ENCODE data around the gene ZNF354C.
"Not testable (repeated sequence)": the region's sequence is repeated elsewhere in the genome, so short reads cannot be mapped to it uniquely, and the experiment has no call there.

ZNF354C gene
- total RNA-seq: 7.5 to 31.3 reads per million in 2 donors

DNA sequence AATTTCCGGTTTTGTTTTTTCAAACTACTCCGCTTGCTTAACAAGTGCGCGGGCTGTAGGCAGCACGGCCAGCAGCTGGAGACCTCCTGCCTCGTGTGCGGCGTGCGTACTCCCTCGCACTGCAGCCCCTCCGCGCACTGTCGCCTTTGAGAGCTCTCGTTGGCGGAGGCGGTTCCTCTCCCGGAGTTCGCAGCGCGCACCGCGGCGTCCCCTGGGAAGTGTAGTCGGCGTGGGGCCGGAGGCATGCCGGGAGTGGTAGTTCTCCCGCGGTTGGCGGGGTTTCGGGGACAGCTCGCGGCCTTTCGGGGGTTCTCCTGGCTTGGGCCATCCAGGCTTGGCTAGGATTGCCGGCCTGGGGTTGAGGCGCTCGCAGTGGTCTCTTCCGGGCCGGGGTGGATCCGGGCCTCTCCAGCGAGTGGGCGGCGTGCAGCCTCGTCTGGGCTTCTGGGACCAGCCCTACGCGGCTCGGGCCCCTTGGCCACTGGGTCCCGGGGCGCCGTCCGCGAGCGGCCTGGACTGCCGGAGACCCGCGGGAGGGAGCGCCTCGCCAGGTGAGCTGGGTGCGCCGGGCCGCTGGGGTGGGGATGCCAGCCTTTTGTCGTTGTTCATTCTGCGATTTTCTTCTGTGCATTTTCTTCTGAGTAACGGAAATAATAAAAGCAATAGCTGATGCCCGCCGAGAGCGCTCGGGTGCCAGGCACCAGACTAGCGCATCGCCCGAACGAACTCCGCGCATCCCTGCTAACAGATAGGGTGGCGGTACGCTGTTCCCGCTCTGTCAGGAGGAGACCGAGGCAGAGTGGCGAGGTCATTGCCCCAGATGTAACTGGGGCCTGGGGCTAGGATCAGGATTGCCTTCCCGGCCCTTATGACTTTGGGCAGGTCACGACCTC is at the start of gene ZNF354C:
Gene ZNF354C (plus strand): TSS at position 258 of the 893 bp plus-strand sequence. CDS start 1,696 bp downstream, outside the sequence.
- DNase-seq: peak; percentile 74

DNA sequence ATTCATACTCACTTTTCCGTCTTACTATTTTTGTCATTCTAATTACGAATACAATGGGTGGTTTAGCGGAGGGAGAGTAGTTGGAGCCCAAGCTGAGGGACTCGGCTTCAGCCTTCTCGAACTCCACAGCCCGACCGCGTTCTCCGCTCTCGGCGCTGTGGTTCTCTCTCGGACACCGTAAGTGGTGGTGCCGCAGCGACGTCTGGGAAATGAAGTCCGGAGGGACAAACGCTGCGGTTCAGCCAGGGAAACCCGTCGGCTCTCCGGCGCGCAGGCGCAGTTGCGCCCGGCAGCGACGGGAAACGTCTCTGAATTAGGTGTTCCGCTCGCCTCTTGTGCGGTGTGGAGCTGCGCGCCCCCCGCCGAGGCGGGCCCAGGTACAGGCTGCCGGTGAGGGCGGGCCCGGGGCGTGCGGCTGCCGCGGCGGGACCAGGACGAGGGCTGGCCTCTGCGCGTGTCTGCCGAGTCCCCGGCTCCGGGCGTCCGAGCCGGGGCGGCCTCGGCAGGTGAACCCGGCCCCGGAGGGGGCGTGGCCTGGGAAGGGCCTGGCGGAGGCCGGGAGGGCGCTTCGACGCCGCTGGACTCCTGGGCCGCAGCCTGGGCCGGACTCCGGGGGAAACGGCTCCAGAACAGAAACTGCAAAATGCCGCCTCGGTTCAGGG is 36.5 kb upstream of the ZNF354C start, which contains the start of gene ZNF879:
Gene ZNF879 (plus strand): TSS at position 277 of the 662 bp plus-strand sequence. CDS start 1,201 bp downstream, outside the sequence.
- peak; percentile 89 for DNase-seq

DNA sequence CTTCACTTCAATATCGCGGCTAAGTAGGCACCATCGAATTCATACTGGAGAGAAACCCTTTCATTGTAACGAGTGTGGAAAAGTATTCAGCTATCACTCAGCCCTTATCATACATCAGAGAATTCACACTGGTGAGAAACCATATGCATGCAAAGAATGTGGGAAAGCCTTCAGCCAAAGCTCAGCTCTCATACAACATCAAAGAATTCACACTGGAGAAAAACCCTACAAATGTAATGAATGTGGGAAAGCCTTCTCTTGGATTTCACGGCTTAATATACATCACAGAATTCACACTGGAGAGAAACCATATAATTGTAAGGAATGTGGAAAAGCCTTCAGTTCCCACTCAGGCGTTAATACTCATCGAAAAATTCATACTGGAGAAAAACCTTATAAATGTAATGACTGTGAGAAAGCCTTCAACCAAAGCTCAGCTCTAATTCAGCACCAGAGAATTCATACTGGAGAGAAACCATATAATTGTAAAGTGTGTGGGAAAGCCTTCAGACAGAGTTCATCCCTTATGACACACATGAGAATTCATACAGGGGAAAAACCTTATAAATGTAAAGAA is 27.1 kb upstream of the ZNF354C start:
- DNase-seq: no peak

DNA sequence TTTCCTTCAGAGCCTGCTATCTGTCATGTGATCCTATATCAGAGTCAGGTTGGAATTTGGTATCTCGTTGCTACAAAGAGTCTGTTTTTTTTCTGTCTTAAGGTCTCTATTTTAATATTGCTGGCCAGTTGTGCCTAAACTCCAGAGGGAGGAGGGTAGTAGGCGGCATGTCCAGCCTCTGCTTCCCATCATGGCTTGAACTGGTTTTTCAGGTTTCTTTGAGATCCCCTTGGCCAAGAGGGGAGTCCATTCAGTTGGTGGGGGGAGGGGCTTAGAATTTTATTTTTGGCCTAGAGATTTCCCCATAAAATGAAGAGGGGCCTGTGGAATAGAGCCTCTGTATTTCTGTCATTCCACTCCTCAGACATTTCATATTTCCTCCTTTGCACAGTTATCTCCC is 15.4 kb upstream of the ZNF354C start:
- no peak for DNase-seq

DNA sequence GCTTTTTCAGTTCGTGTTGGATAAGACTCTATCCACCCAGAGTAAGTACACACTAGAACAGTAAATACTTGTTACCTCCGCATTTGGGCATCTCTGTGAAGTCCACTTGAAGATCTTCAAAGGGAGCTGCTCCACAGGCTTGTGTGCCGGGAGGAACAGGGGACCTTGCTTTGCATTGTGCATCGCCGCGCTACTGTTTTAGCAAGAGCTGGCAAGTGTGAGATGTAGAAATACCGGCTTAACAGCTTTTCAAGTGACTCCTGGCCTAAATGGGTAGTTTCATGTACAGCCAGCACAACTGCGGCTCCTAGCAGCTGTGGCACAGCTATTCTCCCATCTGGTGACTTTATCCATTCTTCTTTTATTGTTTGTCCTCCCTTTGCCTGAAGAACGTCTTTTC is 8.4 kb upstream of the ZNF354C start:
- no peak for DNase-seq

DNA sequence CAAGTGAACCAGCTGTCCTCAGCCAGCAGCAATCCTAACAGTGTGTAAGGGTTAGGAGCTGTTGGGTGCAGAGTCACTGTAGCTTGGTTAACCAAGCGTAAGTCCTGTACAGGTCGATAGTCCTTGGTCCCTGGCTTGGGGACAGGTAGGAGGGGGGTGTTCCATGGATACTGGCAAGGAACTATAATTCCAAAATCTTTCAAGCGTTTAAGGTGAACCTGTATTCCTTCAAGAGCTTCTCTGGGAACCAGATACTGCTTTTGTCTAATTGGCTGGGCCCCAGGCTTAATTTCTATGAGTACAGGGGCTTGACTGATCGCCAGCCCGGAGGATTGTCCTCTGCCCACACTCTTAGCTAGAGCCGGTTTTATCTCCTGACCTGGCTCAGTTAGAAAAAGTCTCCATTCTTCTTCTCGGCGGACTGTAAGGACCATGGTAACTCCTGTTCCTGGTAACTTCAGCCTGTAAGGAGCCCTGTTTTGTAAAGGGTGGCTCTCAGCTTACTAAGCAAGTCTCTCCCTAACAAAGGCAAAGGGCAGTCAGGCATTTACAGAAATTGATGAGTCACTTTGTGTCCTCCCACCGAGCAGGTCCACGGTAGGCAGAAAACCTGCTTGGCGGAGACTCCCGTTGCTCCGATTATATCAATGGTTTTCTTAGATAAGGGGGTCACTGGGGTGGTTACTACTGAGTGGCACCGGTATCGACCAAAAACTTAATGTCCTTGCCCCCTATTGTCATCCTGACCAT is 6.0 kb upstream of the ZNF354C start:
- no peak for DNase-seq

DNA sequence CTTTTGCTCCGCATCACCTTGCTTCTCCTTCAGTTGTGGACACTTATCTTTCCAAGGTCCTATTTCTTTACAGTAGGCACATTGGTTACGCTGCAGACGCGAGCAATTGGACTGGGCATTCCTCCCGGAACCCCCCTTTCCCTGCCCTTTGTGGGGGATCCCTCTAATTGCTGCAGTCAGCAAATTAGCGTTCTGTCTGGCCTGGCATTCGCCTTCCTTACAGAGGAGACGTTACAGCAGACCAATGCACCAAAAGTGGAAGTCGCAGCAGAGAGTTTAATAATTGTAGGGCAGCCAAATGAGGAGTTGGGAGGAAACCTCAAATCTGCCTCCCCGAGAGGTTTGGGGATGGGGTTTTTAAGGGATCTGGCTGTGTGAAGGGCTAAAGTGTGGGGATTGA is 5.3 kb upstream of the ZNF354C start:
- DNase-seq: no peak

DNA sequence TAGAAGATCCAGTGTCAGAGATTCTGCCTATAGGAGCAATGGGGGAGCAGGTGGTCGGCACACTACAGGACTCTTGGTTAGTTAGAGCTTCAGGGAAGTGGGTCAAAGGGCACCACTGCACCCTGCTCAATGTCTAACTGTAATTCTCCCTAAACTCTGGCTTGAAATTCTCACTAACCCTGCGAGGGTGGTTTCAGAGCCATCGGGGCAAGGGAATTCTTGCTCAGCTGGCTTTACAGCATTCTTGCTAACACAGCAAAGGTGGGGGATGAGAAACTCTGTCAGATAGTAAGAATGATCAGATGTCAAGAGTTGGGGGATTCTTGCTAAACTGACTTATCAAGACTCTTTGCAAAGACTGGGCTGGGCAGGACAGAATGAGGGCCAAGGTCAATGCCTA is 4.7 kb upstream of the ZNF354C start:
- DNase-seq: no peak

DNA sequence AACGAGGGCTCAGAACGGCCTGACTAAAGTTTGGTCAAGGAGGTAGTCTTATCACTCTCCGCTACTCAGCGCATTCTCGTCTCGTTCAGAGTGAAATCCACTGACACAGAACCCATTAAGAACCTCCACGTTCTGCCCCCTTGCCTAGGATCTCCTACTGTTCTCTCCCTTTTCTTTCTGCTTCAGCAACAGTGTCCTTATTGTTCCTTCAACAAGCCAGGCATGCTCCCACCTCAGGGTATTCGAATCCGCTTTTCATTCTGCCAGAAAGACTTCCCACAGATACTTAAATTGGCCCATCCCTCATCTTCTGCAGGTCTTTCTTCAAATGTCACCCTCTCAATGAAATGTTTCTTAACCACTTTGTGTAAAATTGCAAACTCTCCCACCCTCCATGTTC is 4.3 kb upstream of the ZNF354C start:
- no peak for DNase-seq

DNA sequence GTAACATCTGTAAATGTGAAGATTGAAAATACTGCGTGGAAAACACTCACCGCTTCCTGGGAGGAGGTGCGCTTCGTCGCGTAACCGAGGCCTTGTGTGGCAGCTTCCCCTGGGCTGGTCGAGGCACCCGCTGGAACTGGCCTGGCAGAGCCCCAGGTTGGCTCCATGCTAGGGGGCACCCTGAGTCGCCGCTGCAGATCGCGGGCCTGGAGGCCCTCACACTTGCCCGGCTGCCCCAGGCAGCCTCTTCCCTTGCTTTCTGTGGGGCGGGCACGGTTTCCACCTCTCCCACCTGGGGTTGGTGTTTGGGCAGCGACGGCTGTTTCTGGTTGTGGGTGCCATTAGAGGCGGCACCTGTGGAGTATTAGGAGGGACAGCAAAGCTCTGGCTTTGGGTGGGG is 852 bp downstream of the ZNF354C start:
- no peak for DNase-seq

DNA sequence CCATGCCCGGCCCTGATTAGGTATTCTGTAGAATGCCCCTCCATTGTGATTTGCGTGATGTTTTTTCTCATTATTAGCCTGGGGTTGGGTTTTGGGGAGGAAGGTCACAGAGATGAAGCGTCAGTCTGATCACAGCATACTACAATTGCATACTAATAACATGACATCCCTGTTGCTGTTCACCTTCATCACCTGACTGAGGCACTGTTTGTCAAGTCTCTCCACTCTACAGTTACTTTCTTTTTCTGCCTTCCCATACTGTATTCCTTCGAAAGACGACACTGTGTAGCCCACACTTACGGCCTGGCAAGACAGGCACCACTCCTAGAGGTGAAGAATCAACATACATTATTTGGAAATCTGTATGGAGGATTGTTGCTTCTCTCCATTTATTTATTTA is 5.5 kb downstream of the ZNF354C start:
- no peak for DNase-seq

DNA sequence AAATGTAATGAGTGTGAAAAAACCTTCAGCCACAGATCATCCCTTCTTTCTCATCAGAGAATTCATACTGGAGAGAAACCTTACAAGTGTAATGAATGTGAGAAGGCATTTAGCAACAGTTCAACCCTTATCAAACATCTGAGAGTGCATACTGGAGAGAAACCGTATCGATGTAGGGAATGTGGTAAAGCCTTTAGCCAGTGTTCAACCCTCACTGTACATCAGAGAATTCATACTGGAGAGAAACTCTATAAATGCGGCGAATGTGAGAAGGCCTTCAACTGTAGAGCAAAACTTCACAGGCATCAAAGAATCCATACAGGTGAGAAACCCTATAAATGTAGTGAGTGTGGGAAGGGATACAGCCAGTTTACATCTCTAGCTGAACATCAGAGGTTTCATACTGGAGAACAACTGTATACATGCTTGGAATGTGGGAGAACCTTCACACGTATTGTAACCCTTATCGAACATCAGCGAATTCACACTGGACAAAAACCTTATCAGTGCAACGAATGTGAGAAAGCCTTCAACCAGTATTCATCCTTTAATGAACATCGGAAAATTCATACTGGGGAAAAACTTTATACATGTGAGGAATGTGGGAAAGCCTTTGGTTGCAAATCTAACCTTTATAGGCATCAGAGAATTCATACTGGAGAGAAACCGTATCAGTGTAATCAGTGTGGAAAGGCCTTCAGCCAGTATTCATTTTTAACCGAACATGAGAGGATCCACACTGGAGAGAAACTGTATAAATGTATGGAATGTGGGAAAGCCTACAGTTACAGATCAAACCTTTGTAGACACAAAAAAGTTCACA is 19.2 kb downstream of the ZNF354C start:
- DNase-seq: no peak

DNA sequence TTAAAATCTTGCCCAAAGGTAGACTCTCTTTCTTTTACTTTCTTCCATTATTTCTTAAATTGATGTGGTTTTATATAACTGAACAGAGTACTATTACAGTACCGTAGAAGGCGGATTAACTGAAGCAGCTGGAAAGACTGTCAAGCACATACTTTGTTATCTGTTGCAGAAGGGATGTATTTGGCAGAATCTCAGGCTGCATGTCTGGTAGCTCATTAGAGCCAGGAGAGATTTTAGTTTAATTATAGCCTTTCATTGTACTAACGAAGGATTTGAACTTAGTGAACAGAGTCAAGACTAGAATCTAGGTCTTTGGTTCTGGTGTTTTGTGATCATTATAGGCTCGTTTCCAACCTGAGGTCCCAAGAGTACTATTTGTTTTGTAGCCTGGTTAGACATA is 20.6 kb downstream of the ZNF354C start:
- DNase-seq: no peak

DNA sequence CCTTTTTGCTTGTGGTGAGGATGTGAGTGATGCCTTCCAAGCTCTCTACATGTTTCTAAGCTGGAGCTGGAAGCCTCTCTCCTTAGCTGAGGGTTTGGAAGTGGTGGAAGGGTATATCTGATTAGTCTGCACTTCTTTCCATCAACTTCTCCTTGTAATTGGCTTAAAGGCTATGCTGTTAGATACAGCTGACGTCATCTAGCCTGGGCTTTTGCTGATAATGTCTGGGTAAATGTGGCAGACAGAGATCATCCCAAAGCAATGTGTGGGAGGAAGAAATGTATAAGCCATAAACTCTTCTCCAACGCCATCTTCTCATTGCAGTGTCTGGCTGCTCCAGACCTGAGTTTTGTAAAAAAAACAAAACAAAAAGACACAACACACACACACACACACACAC is 29.3 kb downstream of the ZNF354C start:
- DNase-seq: no peak

DNA sequence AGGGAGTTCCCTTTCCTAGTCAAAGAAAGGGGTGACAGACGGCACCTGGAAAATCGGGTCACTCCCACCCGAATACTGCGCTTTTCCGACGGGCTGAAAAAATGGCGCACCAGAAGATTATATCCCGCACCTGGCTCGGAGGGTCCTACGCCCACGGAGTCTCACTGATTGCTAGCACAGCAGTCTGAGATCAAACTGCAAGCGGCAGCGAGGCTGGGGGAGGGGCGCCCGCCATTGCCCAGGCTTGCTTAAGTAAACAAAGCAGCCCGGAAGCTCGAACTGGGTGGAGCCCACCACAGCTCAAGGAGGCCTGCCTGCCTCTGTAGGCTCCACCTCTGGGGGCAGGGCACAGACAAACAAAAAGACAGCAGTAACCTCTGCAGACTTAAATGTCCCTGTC is 41.1 kb downstream of the ZNF354C start:
- DNase-seq: not testable (repeated sequence)

DNA sequence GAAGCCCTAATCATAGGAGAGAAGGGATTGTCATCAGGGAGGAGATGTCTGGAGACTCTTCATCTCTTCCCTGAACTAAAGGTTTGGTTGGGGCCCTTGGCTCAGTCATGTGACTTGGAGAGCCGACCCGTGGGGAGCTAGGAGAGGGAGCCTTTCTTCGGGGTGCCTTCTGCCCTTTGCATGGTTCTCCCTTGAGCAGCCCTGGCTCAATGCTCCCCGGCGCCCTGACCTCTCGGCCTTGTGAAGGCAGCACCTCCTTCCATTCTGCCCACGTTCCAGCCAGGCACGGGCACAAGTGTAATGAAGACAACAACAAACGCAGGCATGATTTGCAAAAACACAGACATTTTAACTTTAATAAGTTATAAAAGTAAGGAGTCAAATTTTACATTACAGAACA is 50.4 kb downstream of the ZNF354C start:
- no peak for DNase-seq

DNA sequence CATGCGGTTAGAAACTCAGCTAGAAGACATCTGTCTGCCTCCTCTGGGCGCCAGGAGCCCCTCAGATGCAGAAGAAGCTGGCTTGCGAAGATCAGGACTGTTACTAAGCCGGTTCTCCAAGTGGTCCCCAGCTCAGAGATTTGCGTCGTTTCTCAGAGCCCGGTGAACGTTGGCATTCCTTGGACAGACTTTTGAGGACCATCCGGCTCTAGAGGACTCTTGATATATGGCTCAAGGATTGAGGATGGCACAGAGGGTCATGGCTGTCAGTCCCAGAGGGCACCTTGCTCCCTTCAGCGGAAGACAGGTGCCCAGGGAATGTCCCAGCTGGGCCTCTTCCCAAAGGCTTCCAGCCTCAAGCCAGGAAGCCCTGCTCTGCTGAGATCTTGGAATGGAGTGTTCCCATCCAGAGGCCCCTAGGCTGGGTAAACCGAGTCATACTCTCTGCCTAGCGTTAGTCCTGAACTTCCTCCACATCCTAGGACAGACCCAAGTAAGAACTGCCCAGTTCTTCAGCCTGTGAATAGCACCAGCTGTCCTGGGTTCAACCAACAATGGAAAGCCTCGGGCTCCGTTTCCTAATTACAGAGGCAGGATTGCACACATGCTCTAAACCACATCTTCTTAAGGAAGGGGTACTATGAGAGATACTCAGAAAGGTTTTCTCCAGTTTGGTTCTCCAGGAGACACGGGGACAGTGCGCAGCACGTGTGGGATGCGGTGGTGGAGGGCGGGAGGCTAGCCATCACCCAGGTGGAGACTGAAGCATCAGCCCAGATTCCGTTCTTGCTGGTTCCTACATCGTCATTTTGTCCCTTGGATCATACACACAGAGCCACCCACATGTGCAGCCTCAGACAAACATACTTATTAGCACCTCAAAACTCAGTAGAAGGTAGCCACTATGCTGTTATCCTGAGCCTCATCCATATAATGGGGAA is 51.4 kb downstream of the ZNF354C start:
- no peak for DNase-seq

DNA sequence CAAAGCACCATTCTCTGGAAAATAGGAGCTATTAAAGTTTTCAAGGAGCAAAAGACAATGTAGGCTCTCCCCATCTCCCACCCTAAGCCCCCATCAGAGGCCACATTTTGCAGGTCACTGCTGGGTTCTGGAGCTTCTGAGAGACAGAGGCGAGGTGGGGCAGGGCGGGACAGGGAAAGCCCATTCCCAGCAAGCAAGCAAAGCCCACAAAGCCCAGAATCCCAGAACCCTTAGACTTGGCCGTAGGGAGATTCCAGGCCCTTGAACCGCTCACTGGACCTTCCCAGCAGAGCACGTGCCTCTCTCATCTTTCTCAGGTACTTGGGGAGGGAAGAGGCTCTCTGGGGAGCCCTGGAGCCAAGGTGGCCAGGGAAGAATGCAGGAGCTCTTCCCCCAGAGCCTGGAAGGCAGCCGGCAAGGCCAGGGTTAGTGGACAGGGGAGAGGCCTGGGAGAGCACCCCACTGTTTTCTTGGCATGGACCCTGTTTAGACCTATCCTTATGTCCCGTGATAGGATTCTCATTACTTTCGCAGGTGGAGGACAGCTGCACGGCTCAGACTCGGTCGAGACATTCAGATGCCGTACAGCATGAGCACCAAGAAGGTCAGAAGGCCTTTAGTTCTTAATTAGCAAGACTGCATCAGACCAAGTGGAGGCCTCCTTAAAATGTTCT is 52.4 kb downstream of the ZNF354C start:
- no peak for DNase-seq

DNA sequence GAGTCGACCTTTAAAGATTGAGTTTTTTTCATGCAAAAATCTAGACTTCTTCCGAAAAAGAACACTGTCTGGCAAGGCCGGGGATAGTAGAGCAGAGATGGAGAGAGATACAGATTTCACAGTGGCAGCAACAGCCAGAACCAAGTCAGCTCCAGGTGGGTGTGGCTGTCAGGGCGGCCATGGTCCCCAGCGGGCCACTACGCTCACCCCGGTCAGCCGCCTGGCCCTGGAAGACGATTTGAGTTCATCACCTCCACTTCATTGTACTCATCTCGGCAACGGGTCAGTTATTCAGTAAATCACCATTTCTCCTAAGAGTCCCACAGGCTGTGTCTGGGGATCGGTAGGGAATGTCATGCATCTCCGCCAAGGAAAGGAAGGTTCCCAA is 53.0 kb downstream of the ZNF354C start:
- DNase-seq: no peak

DNA sequence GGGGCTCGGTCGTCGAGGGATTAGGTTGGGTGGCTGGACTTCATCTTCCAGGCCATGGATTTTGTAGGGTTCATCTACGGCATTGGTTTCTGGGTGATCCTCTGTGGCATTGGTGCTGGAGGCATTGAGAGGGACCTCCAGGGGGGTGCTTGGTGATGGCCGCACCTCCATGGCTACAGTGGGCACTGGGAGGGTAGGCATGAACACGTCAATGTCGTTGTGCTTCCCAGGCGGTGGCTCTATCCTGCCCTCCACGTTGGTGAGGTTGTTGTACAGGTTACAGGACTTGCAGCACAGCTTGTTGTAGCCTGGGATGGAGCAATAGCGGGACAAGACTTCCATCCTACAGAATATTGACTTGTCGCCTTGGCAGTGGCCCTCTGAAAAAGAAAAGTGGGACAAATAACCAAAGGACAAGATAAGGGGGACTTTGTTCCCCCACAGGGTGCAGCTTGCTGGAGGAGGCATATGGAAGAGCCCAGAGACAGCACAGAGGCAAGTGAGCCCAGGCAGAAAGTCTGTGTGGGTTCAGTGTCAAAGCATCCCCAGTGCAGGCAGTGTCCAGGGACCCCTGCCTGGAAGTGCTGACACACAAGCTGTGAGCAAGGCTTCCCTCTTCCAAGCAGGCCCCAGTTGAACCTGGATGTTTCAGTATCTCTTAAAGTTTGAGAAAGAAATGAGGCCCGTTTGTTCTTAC is 53.9 kb downstream of the ZNF354C start:
- DNase-seq: no peak

All from T-helper 9 cell (primary cell).